Liver (tissue), 9 donors: ENCODE data around the gene PDLIM1. TPM values are rescaled to one million over a fixed set of nuclear protein-coding genes. Genes with fewer than 3 reads are reported as not detected.

Experiments
- DNase-seq: peaks from one replicate; pipeline ENCODE4 v3.0.0-alpha.2; 2017; ENCODE audit warnings: low spot score
- H3K27ac ChIP-seq, 2 donors: one replicate each; pipeline ENCODE4 v1.7.0; 2013; ENCODE audit warnings: inconsistent platforms in 2 of 2, low read length in 2 of 2, control low read depth in 1 of 2, low read depth in 1 of 2, mild to moderate bottlenecking in 1 of 2
- H3K27me3 ChIP-seq, 4 donors: one replicate each; pipeline versions ENCODE4 v1.6.1 to v1.7.0; 2013; ENCODE audit warnings: low read length in 3 of 4, inconsistent platforms in 1 of 4, mild to moderate bottlenecking in 1 of 4, moderate library complexity in 1 of 4; ENCODE audit not compliant: control insufficient read depth in 4 of 4, insufficient read depth in 4 of 4
- H3K36me3 ChIP-seq, 4 donors: one replicate each; pipeline versions ENCODE4 v1.6.1 to v1.7.0; 2013; ENCODE audit warnings: low read length in 3 of 4, mild to moderate bottlenecking in 3 of 4, low read depth in 1 of 4, moderate library complexity in 1 of 4; ENCODE audit not compliant: control insufficient read depth in 4 of 4, insufficient read depth in 3 of 4
- H3K4me1 ChIP-seq, 4 donors: one replicate each; pipeline versions ENCODE4 v1.6.1 to v1.7.0; 2013; ENCODE audit warnings: low read length in 3 of 4, mild to moderate bottlenecking in 3 of 4, moderate library complexity in 1 of 4; ENCODE audit not compliant: control insufficient read depth in 4 of 4, insufficient read depth in 4 of 4
- H3K4me3 ChIP-seq, 3 donors: one replicate each; pipeline versions ENCODE4 v1.6.1 to v1.7.0; 2013; ENCODE audit warnings: low read length in 3 of 3, control low read depth in 1 of 3, low read depth in 1 of 3, mild to moderate bottlenecking in 1 of 3
- H3K9ac ChIP-seq, 2 donors: one replicate each; pipeline ENCODE4 v1.7.0; 2013; ENCODE audit warnings: low read length in 2 of 2, mild to moderate bottlenecking in 2 of 2, moderate library complexity in 2 of 2, control low read depth in 1 of 2, low read depth in 1 of 2
- H3K9me3 ChIP-seq, 4 donors: one replicate each; pipeline versions ENCODE4 v1.6.1 to v1.7.0; 2013; ENCODE audit warnings: low read length in 3 of 4; ENCODE audit not compliant: control insufficient read depth in 4 of 4
- ATF3 ChIP-seq: IDR thresholded peaks from 2 replicates; pipeline ENCODE4 v1.6.1; 2016; ENCODE audit warnings: antibody characterized with exemption
- CTCF ChIP-seq: fragments of 150-350 bp; IDR thresholded peaks from 2 replicates; pipeline ENCODE4 v1.5.1; 2017; ENCODE audit warnings: improper control_type of control experiment, low read depth, low read length; ENCODE audit not compliant: missing input control
- EGR1 ChIP-seq, 2 donors: IDR thresholded peaks; 2 replicates each; pipeline ENCODE4 v1.6.1; 2016 to 2018; ENCODE audit warnings: antibody characterized with exemption in 2 of 2, low read depth in 2 of 2
- FOXA1 ChIP-seq: IDR thresholded peaks from 2 replicates; pipeline ENCODE4 v1.6.1; 2016; ENCODE audit warnings: antibody characterized with exemption
- FOXA2 ChIP-seq: IDR thresholded peaks from 2 replicates; pipeline ENCODE4 v1.6.1; 2016; ENCODE audit warnings: antibody characterized with exemption
- GABPA ChIP-seq, 2 donors: IDR thresholded peaks in 1 of 2; conservative IDR thresholded peaks in 1 of 2; 2 replicates each; pipeline ENCODE4 v1.6.1; 2016; ENCODE audit warnings: antibody characterized with exemption in 2 of 2, mild to moderate bottlenecking in 1 of 2, moderate library complexity in 1 of 2
- HNF4A ChIP-seq, 2 donors: conservative IDR thresholded peaks; 2 replicates each; pipeline ENCODE4 v1.6.1; 2016; ENCODE audit warnings: antibody characterized with exemption in 2 of 2, mild to moderate bottlenecking in 2 of 2
- HNF4G ChIP-seq: IDR thresholded peaks from 2 replicates; pipeline ENCODE4 v1.6.1; 2016; ENCODE audit warnings: antibody characterized with exemption
- JUND ChIP-seq, 2 donors: IDR thresholded peaks; 2 replicates each; pipeline ENCODE4 v1.6.1; 2016; ENCODE audit warnings: antibody characterized with exemption in 2 of 2
- MAX ChIP-seq: IDR thresholded peaks from 2 replicates; pipeline ENCODE4 v1.6.1; 2016; ENCODE audit warnings: antibody characterized with exemption
- NR2F2 ChIP-seq: IDR thresholded peaks from 2 replicates; pipeline ENCODE4 v1.6.1; 2016; ENCODE audit warnings: antibody characterized with exemption
- RAD21 ChIP-seq, 2 donors: IDR thresholded peaks; 2 replicates each; pipeline ENCODE4 v1.6.1; 2016; ENCODE audit warnings: antibody characterized with exemption in 2 of 2, mild to moderate bottlenecking in 2 of 2
- REST ChIP-seq: IDR thresholded peaks from 2 replicates; pipeline ENCODE4 v1.6.1; 2016; ENCODE audit warnings: antibody characterized with exemption, mild to moderate bottlenecking
- RXRA ChIP-seq, 2 donors: IDR thresholded peaks; 2 replicates each; pipeline ENCODE4 v1.6.1; 2017 to 2018; ENCODE audit warnings: antibody characterized with exemption in 2 of 2, mild to moderate bottlenecking in 1 of 2
- SP1 ChIP-seq: IDR thresholded peaks from 2 replicates; pipeline ENCODE4 v1.6.1; 2018; ENCODE audit warnings: antibody characterized with exemption, mild to moderate bottlenecking
- TAF1 ChIP-seq: conservative IDR thresholded peaks from 2 replicates; pipeline ENCODE4 v1.6.1; 2016; ENCODE audit warnings: antibody characterized with exemption, mild to moderate bottlenecking
- YY1 ChIP-seq: IDR thresholded peaks from 2 replicates; pipeline ENCODE4 v1.6.1; 2016; ENCODE audit warnings: antibody characterized with exemption, mild to moderate bottlenecking
- ZBTB33 ChIP-seq: IDR thresholded peaks from 2 replicates; pipeline ENCODE4 v1.6.1; 2016; ENCODE audit warnings: antibody characterized with exemption
- WGBS: extraction: QIAGEN DNeasy Blood & Tissue Kit; methylation state at CpG from one replicate; pipeline ENCODE4 v1.1.7; 2013; 5-methylcytosine and 5-hydroxymethylcytosine counted together
- polyA plus RNA-seq, 2 donors: library from polyadenylated mRNA; stranded (reverse) in 1 of 2; unstranded in 1 of 2; fragments of 200-250 nt in 1 of 2; fragments of >200 nt in 1 of 2; fragmentation: Nextera tagmentation in 1 of 2; extraction: Ambion mirVana in 1 of 2; gene quantifications; one replicate each; pipeline versions ENCODE4 v1.2.1 to v1.2.3, GENCODE V29; 2013 to 2015
- total RNA-seq, 2 donors: library from RNA; depleted of rRNA; stranded (reverse); fragments of >200 nt; gene quantifications; one replicate each; pipeline ENCODE4 v1.2.3, GENCODE V29; 2014
- donor health status: healthy.
- donor health status: healthy.
- donor health status: healthy.
- donor health status: healthy.
- donor health status: healthy.

Gene PDLIM1
- total and polyA plus RNA-seq, 4 donors: 16.8 to 73.4 (median 44.5) TPM

GRCh38 chr10:95266674-95267095 is 24.1 kb downstream of the PDLIM1 start:
- no peak for DNase-seq
- Histone ChIP-seq H3K4me1 (no peaks in the 10 kb centered on the region), H3K36me3 (peaks cover 6 to 28% (median 15%) of the 10 kb centered on the region in 4 donors), H3K4me3 (no peak overlapping the region), H3K9me3 (no peaks in the 10 kb centered on the region), H3K27me3 (no peaks in the 10 kb centered on the region), H3K27ac (peak overlapping the region; percentile 63 to 69), H3K9ac (no peak overlapping the region)
- TF ChIP-seq JUND (IDR thresholded peaks at IDR 0.05): peak; percentile 58 to 66
- peak; percentile 44 for TF ChIP-seq SP1
- no peak for TF ChIP-seq MAX
- TF ChIP-seq TAF1: no peak
- TF ChIP-seq GABPA (IDR thresholded peaks at IDR 0.05 in 1 of 2, conservative IDR thresholded peaks at IDR 0.05 in 1 of 2): no peak
- TF ChIP-seq HNF4G: no peak
- TF ChIP-seq REST: peak; percentile 19
- no peak for TF ChIP-seq ZBTB33
- TF ChIP-seq FOXA1: no peak
- TF ChIP-seq RXRA (IDR thresholded peaks at IDR 0.05): peak; percentile 25 to 59
- peak in 1 of 2 donors; percentile 38 for TF ChIP-seq HNF4A (conservative IDR thresholded peaks at IDR 0.05)
- TF ChIP-seq RAD21 (IDR thresholded peaks at IDR 0.05): peak in 1 of 2 donors; percentile 21
- peak; percentile 52 for TF ChIP-seq NR2F2
- TF ChIP-seq YY1: no peak
- TF ChIP-seq ATF3: peak; percentile 51
- 69% methylated on average over 1 of the region's 1 CpG for WGBS

- Histone ChIP-seq H3K27ac (no peak overlapping the region), H3K4me1 (peaks cover 0 to 8% (median 4%) of the 10 kb centered on the region in 4 donors), H3K36me3 (peaks cover 3 to 28% (median 15%) of the 10 kb centered on the region in 4 donors)
Measured at GRCh38 chr10:95265572-95265971, 25.2 kb downstream of the PDLIM1 start.

More at GRCh38 chr10:95265572-95265971, 25.2 kb downstream of the PDLIM1 start:
- 96% methylated on average over 8 of the region's 8 CpGs for WGBS
- Histone ChIP-seq H3K9ac (no peak overlapping the region), H3K27me3 (no peaks in the 10 kb centered on the region), H3K9me3 (no peaks in the 10 kb centered on the region), H3K4me3 (no peak overlapping the region)
- DNase-seq: no peak
- TF ChIP-seq RXRA (IDR thresholded peaks at IDR 0.05) (no peak), REST (no peak), RAD21 (IDR thresholded peaks at IDR 0.05) (no peak), MAX (no peak), HNF4A (conservative IDR thresholded peaks at IDR 0.05) (no peak), SP1 (no peak), CTCF (no peak), FOXA1 (no peak), JUND (IDR thresholded peaks at IDR 0.05) (no peak), HNF4G (no peak), FOXA2 (no peak), GABPA (IDR thresholded peaks at IDR 0.05 in 1 of 2, conservative IDR thresholded peaks at IDR 0.05 in 1 of 2) (no peak), EGR1 (IDR thresholded peaks at IDR 0.05; ENCODE audit: low read depth in 2 of 2) (no peak)
